PC-3 (cell line): ENCODE results near the gene CRYAA.

ENCODE experiments used
- CTCF ChIP-seq: fragments of 300-600 bp; sonication (generic); conservative IDR thresholded peaks from 2 replicates; pipeline ENCODE4 v1.5.1; 2017; ENCODE audit warnings: antibody characterized with exemption, low read depth, mild to moderate bottlenecking, low read length
- EZH2 ChIP-seq: fragments of 300-600 bp; sonication (generic); IDR thresholded peaks from one replicate; pipeline ENCODE4 v1.6.1; 2017; ENCODE audit warnings: antibody characterized with exemption, mild to moderate bottlenecking, low read length; ENCODE audit not compliant: unreplicated experiment
- EZH2phosphoT487 ChIP-seq: fragments of 300-600 bp; sonication (generic); IDR thresholded peaks from 2 replicates; pipeline ENCODE4 v1.6.1; 2018; ENCODE audit warnings: mild to moderate bottlenecking, antibody characterized with exemption, low read length, borderline replicate concordance

GRCh38 chr21:43188592-43189210, 19.9 kb downstream of the CRYAA start:
- TF ChIP-seq CTCF = no peak
- TF ChIP-seq EZH2 = no peak
- no peak for TF ChIP-seq EZH2phosphoT487
